Central memory CD8-positive, alpha-beta T cell (primary cell): ENCODE data around the gene PEX5L.

ENCODE experiments used
- ATAC-seq: fragments of 150-1000 bp; cut with Tn5 transposase; replicated peaks from 2 replicates; pipeline ENCODE4 v1.10.0; 2022; ENCODE audit warnings: mild to moderate bottlenecking, moderate FRiP score, moderate number of reproducible peaks; ENCODE audit not compliant: poor library complexity, severe bottlenecking; ENCODE audit errors: extremely low read depth
- DNase-seq, 2 donors: peaks; one replicate each; pipeline ENCODE4 v3.0.0; 2021; ENCODE audit warnings: low spot score in 2 of 2
- H3K27ac Mint-ChIP-seq: one replicate; pipeline ENCODE4 v1.8.0; 2022; ENCODE audit warnings: low read depth, mild to moderate bottlenecking, moderate library complexity, mixed read lengths
- H3K27me3 Mint-ChIP-seq: one replicate; pipeline ENCODE4 v1.8.0; 2022; ENCODE audit warnings: mixed read lengths
- H3K36me3 Mint-ChIP-seq: one replicate; pipeline ENCODE4 v1.8.0; 2022; ENCODE audit warnings: mild to moderate bottlenecking, moderate library complexity, mixed read lengths; ENCODE audit not compliant: insufficient read depth
- H3K4me1 Mint-ChIP-seq: one replicate; pipeline ENCODE4 v1.8.0; 2022; ENCODE audit warnings: mixed read lengths
- H3K4me3 Mint-ChIP-seq: one replicate; pipeline ENCODE4 v1.8.0; 2022; ENCODE audit warnings: mild to moderate bottlenecking, moderate library complexity, mixed read lengths
- H3K9me3 Mint-ChIP-seq: one replicate; pipeline ENCODE4 v1.8.0; 2022; ENCODE audit warnings: mixed read lengths

PEX5L gene

DNA sequence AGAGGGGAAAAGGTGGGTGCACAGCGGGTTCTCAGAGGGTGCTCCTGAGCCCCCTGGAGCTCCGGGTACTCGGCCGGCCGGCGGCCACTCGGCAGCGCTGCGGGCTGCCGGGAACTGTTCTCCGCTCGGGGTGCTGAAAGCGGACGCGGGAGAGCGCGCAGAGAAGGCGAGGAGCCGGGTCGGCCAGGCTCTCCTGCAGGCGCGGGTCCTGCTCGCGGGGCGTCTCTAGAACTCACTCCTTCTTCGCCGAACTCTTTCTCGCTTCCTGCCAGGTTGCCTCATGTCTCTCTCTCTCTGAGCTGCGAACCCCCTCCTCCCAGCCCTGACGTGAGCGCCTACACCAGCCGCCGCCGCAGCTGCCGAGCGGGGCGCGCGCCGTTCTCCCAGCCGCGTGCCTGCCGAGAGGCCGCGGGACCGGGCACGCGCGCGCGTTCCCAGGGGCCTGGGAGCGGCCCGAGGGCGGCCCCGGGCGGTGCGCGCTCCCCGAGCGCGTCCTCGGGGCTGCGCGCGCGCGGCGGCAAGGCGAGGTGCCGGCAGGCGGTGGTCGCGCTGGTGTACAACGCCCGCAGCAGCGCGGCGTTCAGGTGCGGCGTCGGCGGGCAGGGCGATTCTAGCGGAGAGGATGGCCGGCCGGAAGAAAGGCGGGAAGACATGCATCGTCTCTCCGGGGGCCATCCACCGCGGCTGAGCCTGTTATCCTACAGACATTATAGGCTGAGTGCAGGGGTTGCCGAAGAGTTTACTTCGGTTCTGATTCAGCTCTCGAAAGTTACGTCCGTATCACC lies at the start of gene PEX5L:
TSS of gene PEX5L (minus strand) at position 267 of the 785 bp plus-strand sequence. CDS start 338 bp downstream, outside the sequence.
- DNase-seq (no peak), ATAC-seq (peak; percentile 24)
- Mint-ChIP-seq H3K27ac (no peak within 1 kb of the TSS), H3K9me3 (no peaks in the 10 kb centered on the region), H3K36me3 (no peaks in the 10 kb centered on the region), H3K4me1 (peaks cover 10% of the 10 kb centered on the region), H3K4me3 (peak within 1 kb of the TSS; percentile 56), H3K27me3 (peaks cover 80% of the 10 kb centered on the region)

DNA sequence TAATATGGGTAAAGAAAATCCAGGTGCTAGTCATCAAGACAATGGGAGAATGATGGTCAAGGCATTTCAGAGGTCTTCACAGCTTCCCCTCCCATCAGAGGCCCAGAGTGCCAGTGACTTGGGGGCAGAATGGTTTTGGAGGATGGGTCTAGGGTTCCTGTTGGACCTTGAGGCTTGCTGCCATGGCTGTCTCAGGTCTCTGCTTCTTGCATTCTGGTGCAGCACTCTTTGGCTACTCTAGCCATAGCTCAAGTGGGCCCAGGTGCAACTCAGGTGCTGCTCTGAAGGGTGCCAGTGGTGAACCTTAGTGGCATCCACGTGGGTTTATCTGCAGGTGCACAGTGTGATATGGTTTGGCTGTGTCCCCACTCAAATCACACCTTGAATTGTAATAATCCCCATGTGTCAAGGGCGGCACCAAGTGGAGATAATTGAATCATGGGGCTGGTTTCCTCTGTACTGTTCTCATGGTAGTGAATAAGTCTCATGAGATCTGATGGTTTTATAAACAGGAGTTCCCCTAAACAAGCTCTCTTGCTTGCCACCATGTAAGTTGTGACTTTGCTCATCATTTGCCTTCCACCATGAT lies 48.5 kb upstream of the PEX5L start:
- Mint-ChIP-seq H3K9me3 (peaks cover 9% of the 10 kb centered on the region), H3K27ac (no peak overlapping the region), H3K36me3 (no peaks in the 10 kb centered on the region), H3K4me3 (no peak overlapping the region), H3K27me3 (no peaks in the 10 kb centered on the region), H3K4me1 (no peaks in the 10 kb centered on the region)
- DNase-seq (no peak), ATAC-seq (no peak)

DNA sequence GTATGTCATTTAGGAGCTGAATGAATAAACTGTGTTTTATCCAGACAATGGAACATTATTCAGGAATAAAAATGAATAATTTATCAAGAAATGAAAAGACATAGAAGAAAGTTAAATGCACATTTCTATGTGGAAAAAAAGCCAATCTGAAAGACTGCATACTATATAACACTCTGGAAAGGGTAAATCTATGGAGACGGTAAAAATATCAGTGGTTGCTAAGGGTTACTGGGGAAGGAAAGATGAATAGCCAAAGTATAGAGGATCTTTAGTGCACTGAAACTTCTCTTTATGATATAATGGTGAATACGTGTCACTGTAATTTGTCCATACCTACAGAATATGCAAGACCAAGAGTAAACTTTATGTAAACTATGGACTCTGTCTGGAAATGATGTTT lies 46.0 kb upstream of the PEX5L start:
- Mint-ChIP-seq H3K4me3 (no peak overlapping the region), H3K27me3 (no peaks in the 10 kb centered on the region), H3K4me1 (no peaks in the 10 kb centered on the region), H3K36me3 (no peaks in the 10 kb centered on the region), H3K9me3 (no peaks in the 10 kb centered on the region), H3K27ac (no peak overlapping the region)
- DNase-seq (no peak), ATAC-seq (no peak)

DNA sequence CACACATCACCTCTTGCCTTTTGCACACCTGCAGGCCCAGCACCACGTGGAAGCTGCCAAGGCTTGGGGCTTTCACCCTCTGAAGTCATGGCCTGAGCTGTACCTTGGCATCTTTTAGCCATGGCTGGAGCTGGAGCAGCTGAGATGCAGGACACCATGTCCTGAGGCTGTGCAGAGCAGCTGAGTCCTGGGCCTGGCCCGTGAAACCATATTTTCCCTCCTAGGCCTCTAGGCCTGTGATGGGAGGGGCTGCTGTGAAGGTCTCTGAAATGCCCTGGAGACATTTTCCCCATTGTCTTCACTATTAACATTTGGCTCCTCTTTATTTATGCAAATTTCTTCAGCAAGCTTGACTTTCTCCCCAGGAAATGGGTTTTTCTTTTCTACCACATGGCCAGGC lies 41.9 kb upstream of the PEX5L start:
- DNase-seq (no peak), ATAC-seq (no peak)
- no peak overlapping the region for H3K4me3 Mint-ChIP-seq
- no peaks in the 10 kb centered on the region for H3K36me3 Mint-ChIP-seq
- no peaks in the 10 kb centered on the region for H3K4me1 Mint-ChIP-seq
- no peak overlapping the region for H3K27ac Mint-ChIP-seq
- no peaks in the 10 kb centered on the region for H3K9me3 Mint-ChIP-seq
- no peaks in the 10 kb centered on the region for H3K27me3 Mint-ChIP-seq

DNA sequence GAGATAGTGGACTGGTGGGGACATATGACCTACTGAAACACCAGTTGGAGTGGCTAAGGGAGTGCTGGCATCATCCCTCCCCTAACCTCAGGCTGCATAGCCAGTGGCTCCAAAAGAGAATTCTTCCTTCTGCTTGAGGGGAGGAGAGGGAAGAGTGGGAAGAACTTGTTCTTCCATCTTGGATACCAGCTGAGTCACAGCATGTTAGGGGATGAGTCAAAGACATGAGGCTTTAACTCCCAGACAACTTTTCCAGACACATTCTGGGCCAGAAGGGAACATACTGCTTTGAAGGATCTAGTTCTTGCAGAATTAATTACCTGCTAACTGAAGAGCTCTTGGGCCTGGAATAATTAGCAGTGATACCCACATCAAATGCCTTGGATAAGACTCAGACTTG lies 36.8 kb upstream of the PEX5L start:
- no peaks in the 10 kb centered on the region for H3K9me3 Mint-ChIP-seq
- H3K27ac Mint-ChIP-seq = no peak overlapping the region
- no peak overlapping the region for H3K4me3 Mint-ChIP-seq
- no peak for DNase-seq
- ATAC-seq = no peak
- H3K27me3 Mint-ChIP-seq = peaks cover 12% of the 10 kb centered on the region
- no peaks in the 10 kb centered on the region for H3K36me3 Mint-ChIP-seq
- H3K4me1 Mint-ChIP-seq = no peaks in the 10 kb centered on the region

DNA sequence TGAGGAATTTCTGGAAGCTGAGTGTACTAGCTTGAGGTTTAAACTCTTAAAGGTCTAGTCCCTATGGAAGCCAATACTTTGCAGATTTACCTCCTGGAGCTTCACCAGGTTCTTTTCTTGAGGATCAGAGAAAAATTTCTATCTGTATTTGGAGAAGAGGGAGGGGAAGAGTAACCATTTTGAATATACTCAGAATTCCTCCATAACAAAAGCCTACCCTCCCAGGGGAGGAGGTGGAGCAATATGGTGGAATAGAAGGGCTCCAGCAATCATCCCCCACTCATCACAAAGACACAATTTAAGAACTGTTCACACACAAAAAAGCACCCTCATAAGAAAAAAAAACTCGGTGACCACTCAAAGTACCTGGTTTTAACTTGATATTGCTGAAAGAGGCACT lies 36.0 kb upstream of the PEX5L start:
- Mint-ChIP-seq H3K27me3 (peaks cover 12% of the 10 kb centered on the region), H3K4me1 (no peaks in the 10 kb centered on the region), H3K27ac (no peak overlapping the region), H3K9me3 (no peaks in the 10 kb centered on the region), H3K4me3 (no peak overlapping the region), H3K36me3 (no peaks in the 10 kb centered on the region)
- no peak for ATAC-seq
- DNase-seq = no peak

DNA sequence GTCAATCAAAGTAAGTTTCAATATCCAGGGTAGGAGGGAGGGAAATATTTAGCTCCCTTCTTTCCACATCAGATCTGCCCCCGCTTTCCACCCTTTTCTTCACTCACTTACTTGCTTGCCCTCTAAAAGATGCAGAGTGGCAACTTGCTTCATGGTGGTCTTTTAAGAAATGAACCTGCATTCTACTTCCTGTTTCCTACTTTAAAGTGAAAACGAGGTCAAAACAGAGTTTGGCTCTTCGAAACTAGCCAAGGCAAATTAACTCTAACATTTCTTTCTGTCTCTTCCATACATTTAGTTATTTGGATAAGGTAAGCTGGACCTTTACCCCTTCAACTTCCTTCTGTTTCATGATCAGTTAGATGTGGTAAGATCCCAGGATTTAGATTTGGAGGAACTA lies 34.2 kb upstream of the PEX5L start:
- Mint-ChIP-seq H3K9me3 (no peaks in the 10 kb centered on the region), H3K27ac (no peak overlapping the region), H3K4me3 (no peak overlapping the region), H3K27me3 (peaks cover 12% of the 10 kb centered on the region), H3K36me3 (no peaks in the 10 kb centered on the region), H3K4me1 (no peaks in the 10 kb centered on the region)
- DNase-seq = no peak
- no peak for ATAC-seq

DNA sequence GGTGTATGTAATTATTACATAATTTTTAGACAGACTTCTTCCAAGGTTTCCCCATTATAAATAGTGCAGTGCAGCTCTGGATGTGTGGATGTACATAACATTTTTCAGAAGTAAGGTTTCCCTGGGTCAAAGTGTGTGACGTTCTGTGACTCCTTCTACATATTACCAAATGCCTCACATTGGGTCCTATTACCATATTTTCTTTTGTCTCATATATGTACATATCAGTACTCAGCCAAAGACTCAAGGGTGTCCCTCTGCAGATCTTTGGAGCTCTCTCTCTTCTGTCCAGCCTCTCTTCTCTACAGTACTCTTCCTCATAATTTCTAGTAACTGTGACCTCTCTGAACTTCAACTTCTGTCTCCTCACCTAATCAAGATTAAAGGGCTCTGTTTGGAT lies 31.3 kb upstream of the PEX5L start:
- Mint-ChIP-seq H3K9me3 (no peaks in the 10 kb centered on the region), H3K4me1 (no peaks in the 10 kb centered on the region), H3K36me3 (no peaks in the 10 kb centered on the region), H3K4me3 (no peak overlapping the region), H3K27ac (no peak overlapping the region), H3K27me3 (peaks cover 12% of the 10 kb centered on the region)
- DNase-seq (no peak), ATAC-seq (no peak)

DNA sequence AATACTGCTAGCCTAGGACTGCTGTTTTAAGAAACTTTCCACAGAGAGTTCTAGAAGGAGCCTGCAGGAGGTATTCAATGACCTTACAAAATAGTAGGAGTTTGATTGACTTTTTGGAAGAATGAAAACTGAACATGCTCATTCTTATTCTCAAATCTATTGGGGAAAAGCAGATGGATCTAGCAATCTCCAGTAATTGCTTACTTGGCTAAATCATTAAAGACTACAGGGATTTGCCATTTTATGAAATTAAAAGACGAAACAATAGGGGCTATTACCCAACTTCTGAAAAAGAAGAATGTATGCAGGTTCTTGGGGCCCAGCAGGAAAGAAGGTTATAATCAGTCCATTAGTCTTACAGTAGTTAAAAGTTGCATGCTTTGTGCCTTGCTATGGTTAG lies 29.9 kb upstream of the PEX5L start:
- no peak for DNase-seq

DNA sequence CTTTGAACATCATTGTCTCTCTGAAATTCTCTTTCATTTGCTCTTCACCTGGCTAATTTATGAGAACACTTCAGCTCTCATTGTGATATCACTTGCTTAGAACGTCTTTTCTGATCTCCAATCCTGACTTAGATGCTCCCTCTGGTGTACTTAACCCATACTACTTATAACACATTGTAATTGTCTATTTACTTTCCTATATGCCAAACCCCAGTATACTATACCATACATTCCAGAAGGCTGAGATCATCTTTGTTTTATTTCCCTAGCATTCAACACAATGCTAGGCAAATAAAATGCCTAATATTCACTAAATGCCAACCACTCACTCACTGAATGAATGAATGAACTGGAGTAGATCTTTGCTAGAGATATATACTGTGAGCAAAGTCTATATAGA lies 27.0 kb upstream of the PEX5L start:
- no peak overlapping the region for H3K4me3 Mint-ChIP-seq
- no peak for DNase-seq
- ATAC-seq = no peak
- no peaks in the 10 kb centered on the region for H3K27me3 Mint-ChIP-seq
- no peaks in the 10 kb centered on the region for H3K4me1 Mint-ChIP-seq
- H3K36me3 Mint-ChIP-seq = no peaks in the 10 kb centered on the region
- H3K27ac Mint-ChIP-seq = no peak overlapping the region
- peaks cover 4% of the 10 kb centered on the region for H3K9me3 Mint-ChIP-seq

More for the DNA sequence above, 29.9 kb upstream of the PEX5L start:
- no peak for ATAC-seq
- no peak overlapping the region for H3K27ac Mint-ChIP-seq
- H3K27me3 Mint-ChIP-seq = peaks cover 8% of the 10 kb centered on the region
- H3K4me1 Mint-ChIP-seq = no peaks in the 10 kb centered on the region
- H3K9me3 Mint-ChIP-seq = no peaks in the 10 kb centered on the region
- no peak overlapping the region for H3K4me3 Mint-ChIP-seq
- no peaks in the 10 kb centered on the region for H3K36me3 Mint-ChIP-seq

GRCh38 chr3:180062771-180063170 lies 26.0 kb upstream of the PEX5L start:
- peaks cover 4% of the 10 kb centered on the region for H3K9me3 Mint-ChIP-seq
- no peaks in the 10 kb centered on the region for H3K27me3 Mint-ChIP-seq

GRCh38 chr3:180059356-180059755 lies 22.6 kb upstream of the PEX5L start:
- Mint-ChIP-seq H3K27ac (no peak overlapping the region), H3K27me3 (no peaks in the 10 kb centered on the region), H3K36me3 (no peaks in the 10 kb centered on the region), H3K4me3 (no peak overlapping the region), H3K9me3 (peaks cover 4% of the 10 kb centered on the region), H3K4me1 (no peaks in the 10 kb centered on the region)
- ATAC-seq (no peak), DNase-seq (no peak)

More at GRCh38 chr3:180062771-180063170, 26.0 kb upstream of the PEX5L start:
- no peaks in the 10 kb centered on the region for H3K4me1 Mint-ChIP-seq
- no peak for ATAC-seq
- no peak overlapping the region for H3K27ac Mint-ChIP-seq
- DNase-seq = no peak
- no peak overlapping the region for H3K4me3 Mint-ChIP-seq
- no peaks in the 10 kb centered on the region for H3K36me3 Mint-ChIP-seq

- H3K27me3 Mint-ChIP-seq = no peaks in the 10 kb centered on the region
- H3K27ac Mint-ChIP-seq = no peak overlapping the region
- no peaks in the 10 kb centered on the region for H3K36me3 Mint-ChIP-seq
- DNase-seq (no peak), ATAC-seq (no peak)
- no peak overlapping the region for H3K4me3 Mint-ChIP-seq
- no peaks in the 10 kb centered on the region for H3K4me1 Mint-ChIP-seq
- peaks cover 4% of the 10 kb centered on the region for H3K9me3 Mint-ChIP-seq
These were observed 21.5 kb upstream of the PEX5L start for GRCh38 chr3:180058238-180058637.
